ENCODE results near the gene NUDT21. TPM values are rescaled to one million over a fixed set of nuclear protein-coding genes. Genes with fewer than 3 reads are reported as not detected.

Gene NUDT21
- total and polyA plus RNA-seq, 10 donors = 19.4 to 93.0 (median 65.4) TPM

DNA sequence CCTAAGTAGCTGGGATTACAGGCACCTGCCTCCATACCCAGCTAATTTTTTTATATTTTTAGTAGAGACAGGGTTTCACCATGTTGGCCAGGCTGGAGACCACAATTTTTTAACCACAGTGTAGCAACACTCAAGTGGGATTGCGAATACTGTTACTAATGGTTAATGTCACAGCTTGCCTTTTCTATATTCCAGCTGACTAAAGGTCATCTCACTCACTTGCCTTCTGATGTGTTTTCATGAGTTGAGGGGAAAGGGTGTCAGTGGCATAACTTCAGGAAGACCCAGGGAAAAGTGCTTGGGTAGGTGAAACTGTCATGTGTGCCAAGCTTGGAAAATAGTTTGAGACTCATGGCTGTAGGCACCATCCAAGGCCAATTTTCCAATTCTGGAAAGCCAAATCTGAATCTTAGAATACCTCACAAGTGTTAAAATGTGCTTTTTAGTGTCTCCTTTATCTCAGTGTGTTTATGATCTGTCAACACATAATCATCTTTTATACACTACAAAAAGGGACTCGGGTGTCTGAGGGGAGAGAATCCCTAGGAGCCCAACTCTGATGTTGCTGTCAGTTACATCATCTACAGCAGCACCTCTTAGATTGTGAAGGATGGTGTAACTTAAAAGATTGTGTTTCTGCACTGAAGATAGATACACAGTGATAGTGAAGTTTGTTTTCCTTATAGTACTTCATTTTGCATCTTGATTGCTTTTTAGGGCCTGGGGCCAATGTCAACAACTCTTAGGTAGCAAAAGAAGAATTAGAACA lies 27.3 kb upstream of the NUDT21 start:
- no peak overlapping the region for H3K4me3 ChIP-seq
- H3K27ac ChIP-seq = no peak overlapping the region
- no peak for DNase-seq
- intact Hi-C loops (cut with DNase I; ENCODE audit: low total_unique reads) = no loop called here
- H3K36me3 ChIP-seq = peaks cover 0 to 98% (median 60%) of the 10 kb centered on the region in 6 donors
- TF ChIP-seq POLR2A (IDR thresholded peaks at IDR 0.05) (no peak), POLR2AphosphoS5 (IDR thresholded peaks at IDR 0.05) (no peak)
- TF ChIP-seq, protein P1, sequence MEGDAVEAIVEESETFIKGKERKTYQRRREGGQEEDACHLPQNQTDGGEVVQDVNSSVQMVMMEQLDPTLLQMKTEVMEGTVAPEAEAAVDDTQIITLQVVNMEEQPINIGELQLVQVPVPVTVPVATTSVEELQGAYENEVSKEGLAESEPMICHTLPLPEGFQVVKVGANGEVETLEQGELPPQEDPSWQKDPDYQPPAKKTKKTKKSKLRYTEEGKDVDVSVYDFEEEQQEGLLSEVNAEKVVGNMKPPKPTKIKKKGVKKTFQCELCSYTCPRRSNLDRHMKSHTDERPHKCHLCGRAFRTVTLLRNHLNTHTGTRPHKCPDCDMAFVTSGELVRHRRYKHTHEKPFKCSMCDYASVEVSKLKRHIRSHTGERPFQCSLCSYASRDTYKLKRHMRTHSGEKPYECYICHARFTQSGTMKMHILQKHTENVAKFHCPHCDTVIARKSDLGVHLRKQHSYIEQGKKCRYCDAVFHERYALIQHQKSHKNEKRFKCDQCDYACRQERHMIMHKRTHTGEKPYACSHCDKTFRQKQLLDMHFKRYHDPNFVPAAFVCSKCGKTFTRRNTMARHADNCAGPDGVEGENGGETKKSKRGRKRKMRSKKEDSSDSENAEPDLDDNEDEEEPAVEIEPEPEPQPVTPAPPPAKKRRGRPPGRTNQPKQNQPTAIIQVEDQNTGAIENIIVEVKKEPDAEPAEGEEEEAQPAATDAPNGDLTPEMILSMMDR (IDR thresholded peaks at IDR 0.05 in 8 of 11, conservative IDR thresholded peaks at IDR 0.05 in 3 of 11) = no peak
- no peaks in the 10 kb centered on the region for H3K4me1 ChIP-seq
- 64 to 85% (median 79%) methylated on average over 2 of the region's 2 CpGs for WGBS, 5 donors
- H3K9me3 ChIP-seq = no peaks in the 10 kb centered on the region
- no peaks in the 10 kb centered on the region for H3K27me3 ChIP-seq (replicated peaks in 1 of 7)

DNA sequence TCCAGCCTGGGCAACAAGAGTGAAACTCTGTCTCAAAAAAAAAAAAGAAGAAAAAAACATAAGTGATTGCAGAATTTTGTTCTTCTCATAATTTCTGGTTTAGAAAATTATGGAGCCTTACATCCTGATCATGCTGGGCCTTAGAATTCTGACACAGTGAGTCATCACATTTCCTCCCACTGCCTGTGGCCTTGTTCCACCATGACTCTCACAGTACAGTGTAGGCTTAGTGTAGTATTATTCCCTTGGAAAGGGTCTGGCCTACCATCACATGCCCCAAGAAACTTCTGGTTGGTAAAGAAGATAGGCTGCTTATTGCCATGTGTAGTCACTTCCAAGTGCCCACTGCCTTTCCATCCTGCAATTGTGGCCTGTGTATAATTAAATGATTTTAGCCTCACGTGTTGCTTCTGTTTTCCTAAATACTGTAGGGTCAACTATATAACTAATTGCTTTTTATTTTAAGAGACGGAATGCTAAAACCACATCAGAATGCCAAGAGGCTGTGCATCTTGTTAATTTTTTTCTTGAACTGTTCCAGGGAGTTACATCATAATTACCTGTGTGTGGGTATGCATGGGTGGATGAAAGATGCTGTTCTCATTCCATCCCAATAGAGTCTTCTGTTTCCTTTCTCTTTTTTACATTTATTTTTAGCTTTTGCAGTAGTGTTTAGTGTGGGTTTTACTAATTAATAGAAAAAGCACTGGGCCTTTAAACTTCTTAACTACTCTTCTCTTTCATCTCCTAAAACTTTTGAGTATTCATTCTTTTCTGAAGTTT lies 26.2 kb upstream of the NUDT21 start:
- Histone ChIP-seq H3K4me3 (no peak overlapping the region), H3K27ac (peak overlapping the region in 2 of 8 donors; percentile 21 to 30), H3K9me3 (no peaks in the 10 kb centered on the region), H3K36me3 (peaks cover 0 to 98% (median 68%) of the 10 kb centered on the region in 6 donors), H3K4me1 (no peaks in the 10 kb centered on the region), H3K27me3 (replicated peaks in 1 of 7) (no peaks in the 10 kb centered on the region)
- TF ChIP-seq, protein P1 (IDR thresholded peaks at IDR 0.05 in 8 of 11, conservative IDR thresholded peaks at IDR 0.05 in 3 of 11) = no peak
- TF ChIP-seq POLR2AphosphoS5 (IDR thresholded peaks at IDR 0.05) = no peak
- no peak for TF ChIP-seq POLR2A (IDR thresholded peaks at IDR 0.05)
- 86 to 96% (median 90%) methylated on average over 2 of the region's 2 CpGs for WGBS, 5 donors
- DNase-seq = no peak
- intact Hi-C loops (cut with DNase I; ENCODE audit: low total_unique reads) = no loop called here

DNA sequence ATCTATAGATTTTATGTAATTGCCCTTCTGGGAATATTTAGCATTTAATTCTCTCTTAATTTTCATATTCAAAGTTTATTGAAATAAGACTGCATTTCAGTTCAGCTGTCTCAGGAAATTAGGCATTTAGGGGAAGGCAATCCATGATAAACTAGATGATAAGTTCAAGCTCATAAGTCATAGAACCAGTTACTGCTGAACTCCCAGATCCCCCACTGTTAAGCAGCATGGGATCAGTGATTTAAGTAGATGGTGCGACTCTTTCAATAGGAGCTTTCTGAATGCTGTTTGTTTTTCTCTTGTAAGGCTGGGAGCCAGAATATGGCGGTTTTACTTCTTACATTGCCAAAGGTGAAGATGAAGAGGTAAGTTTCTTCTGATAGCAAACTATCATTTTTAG lies 24.1 kb upstream of the NUDT21 start:
- intact Hi-C loops (cut with DNase I; ENCODE audit: low total_unique reads) = no loop called here
- H3K27ac ChIP-seq = no peak overlapping the region
- no peaks in the 10 kb centered on the region for H3K9me3 ChIP-seq
- TF ChIP-seq, protein P1 (IDR thresholded peaks at IDR 0.05 in 8 of 11, conservative IDR thresholded peaks at IDR 0.05 in 3 of 11) = no peak
- no peak for TF ChIP-seq POLR2AphosphoS5 (IDR thresholded peaks at IDR 0.05)
- TF ChIP-seq POLR2A (IDR thresholded peaks at IDR 0.05) = no peak
- no peaks in the 10 kb centered on the region for H3K27me3 ChIP-seq (replicated peaks in 1 of 7)
- H3K36me3 ChIP-seq = peaks cover 0 to 100% (median 87%) of the 10 kb centered on the region in 6 donors
- 89 to 97% (median 95%) methylated on average over 2 of the region's 2 CpGs for WGBS, 5 donors
- no peak overlapping the region for H3K4me3 ChIP-seq
- no peak for DNase-seq
- H3K4me1 ChIP-seq = no peaks in the 10 kb centered on the region

DNA sequence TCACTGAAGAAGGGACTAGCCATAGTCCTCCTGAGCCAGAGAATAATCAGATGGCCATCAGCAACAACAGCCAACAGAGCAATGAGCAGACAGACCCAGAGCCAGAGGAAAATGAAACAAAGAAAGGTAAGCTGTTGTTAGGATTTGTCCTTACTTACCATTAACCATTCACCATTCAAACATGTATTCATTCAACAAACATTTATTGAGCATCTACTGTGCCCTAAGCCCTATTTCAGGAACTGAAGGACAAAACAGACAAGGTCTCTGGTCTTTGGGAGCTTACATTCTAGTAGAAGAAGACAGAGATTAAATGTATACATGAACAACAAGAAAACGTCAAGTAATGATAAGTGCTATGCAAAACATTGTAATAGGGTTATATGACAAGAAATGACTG lies 19.5 kb upstream of the NUDT21 start:
- no peak for DNase-seq
- TF ChIP-seq, protein P1 (IDR thresholded peaks at IDR 0.05 in 8 of 11, conservative IDR thresholded peaks at IDR 0.05 in 3 of 11) = no peak
- TF ChIP-seq POLR2A (IDR thresholded peaks at IDR 0.05) (no peak), POLR2AphosphoS5 (IDR thresholded peaks at IDR 0.05) (no peak)
- Histone ChIP-seq H3K4me1 (no peaks in the 10 kb centered on the region), H3K9me3 (no peaks in the 10 kb centered on the region), H3K36me3 (peaks cover 0 to 100% (median 96%) of the 10 kb centered on the region in 6 donors), H3K4me3 (no peak overlapping the region), H3K27ac (no peak overlapping the region), H3K27me3 (replicated peaks in 1 of 7) (no peaks in the 10 kb centered on the region)
- intact Hi-C loops (cut with DNase I; ENCODE audit: low total_unique reads) = no loop called here
- WGBS, 5 donors = 92 to 97% (median 94%) methylated on average over 1 of the region's 1 CpG

All from spleen (tissue), 11 donors.